GM04504 (cell line): ENCODE measurements around the gene RAE1.
"Not testable (repeated sequence)": the region's sequence is repeated elsewhere in the genome, so short reads cannot be mapped to it uniquely, and the experiment has no call there.

Experiments used
- DNase-seq: peaks from one replicate; pipeline ENCODE4 v3.0.0-alpha.2; 2012; ENCODE audit warnings: low read depth

The RAE1 gene

GRCh38 chr20:57415771-57416170 is 64.7 kb downstream of the RAE1 start:
- DNase-seq: no peak

- no peak for DNase-seq
Observed at GRCh38 chr20:57416296-57417022, 65.4 kb downstream of the RAE1 start.

GRCh38 chr20:57417051-57417689 is 66.1 kb downstream of the RAE1 start:
- DNase-seq: no peak

- DNase-seq: no peak
Observed at GRCh38 chr20:57417830-57418780, 67.0 kb downstream of the RAE1 start.

GRCh38 chr20:57419479-57419878 is 68.4 kb downstream of the RAE1 start:
- DNase-seq: not testable (repeated sequence)

- no peak for DNase-seq
Observed at GRCh38 chr20:57420571-57421252, 69.7 kb downstream of the RAE1 start.

- DNase-seq: no peak
Observed at GRCh38 chr20:57421253-57422220, 70.5 kb downstream of the RAE1 start.

GRCh38 chr20:57422254-57422653 is 71.2 kb downstream of the RAE1 start:
- no peak for DNase-seq

- no peak for DNase-seq
Observed at GRCh38 chr20:57425150-57426013, 74.3 kb downstream of the RAE1 start.

- DNase-seq: no peak
Observed at GRCh38 chr20:57426271-57426689, 75.2 kb downstream of the RAE1 start.

- DNase-seq: no peak
Observed at GRCh38 chr20:57426831-57427230, 75.8 kb downstream of the RAE1 start.

- DNase-seq: no peak
Observed at GRCh38 chr20:57428324-57429158, 77.5 kb downstream of the RAE1 start.
